ENCODE measurements around the gene PRSS57. TPM values are rescaled to one million over a fixed set of nuclear protein-coding genes. Genes with fewer than 3 reads are reported as not detected.
A peak's percentile ranks its signal among the peaks of the same experiment; 100 is the strongest.

PRSS57 gene
- total and polyA plus RNA-seq, 2 donors (not counting 1 experiment from before 2014, with no cell fraction given): not detected

- Histone ChIP-seq H3K4me2 (ENCODE audit: extremely low read depth, insufficient read depth, low read length) (no peak within 1 kb of the TSS), H3K79me2 (ENCODE audit: control insufficient read depth, insufficient read depth, low read length) (no peaks in the 10 kb centered on the region), H3K36me3 (ENCODE audit: control insufficient read depth, insufficient read depth, low read length) (no peaks in the 10 kb centered on the region), H3K9ac (ENCODE audit: insufficient read depth, low read length) (no peak within 1 kb of the TSS), H3K27ac (ENCODE audit: insufficient read depth, low read length) (no peak within 1 kb of the TSS), H3K9me3 (ENCODE audit: control insufficient read depth, insufficient read depth, low read depth, low read length) (no peaks in the 10 kb centered on the region), H2AFZ (ENCODE audit: low read length) (no peak within 1 kb of the TSS), H4K20me1 (ENCODE audit: control insufficient read depth, extremely low read depth, insufficient read depth, low read length) (no peaks in the 10 kb centered on the region), H3K27me3 (ENCODE audit: control insufficient read depth, insufficient read depth, low read length) (peaks cover 19% of the 10 kb centered on the region), H3K4me3 (replicated peaks in 1 of 4; ENCODE audit: control extremely low read depth in 1 of 4, insufficient read depth in 1 of 4, low read depth in 3 of 4, low read length in 4 of 4) (peak within 1 kb of the TSS in 3 of 4 experiments; percentile 10 to 59 (median 50)), H3K4me1 (ENCODE audit: control insufficient read depth, extremely low read depth, insufficient read depth, low read length) (peaks cover 4% of the 10 kb centered on the region)
- DNase-seq (ENCODE audit: low read depth in 2 of 2): no peak
- TF ChIP-seq EZH2 (IDR thresholded peaks at IDR 0.05; ENCODE audit: low read length, missing control alignments) (no peak), CTCF (conservative IDR thresholded peaks at IDR 0.05 in 1 of 2, IDR thresholded peaks at IDR 0.05 in 1 of 2; ENCODE audit: low read depth in 1 of 2, low read length in 2 of 2) (peak in 1 of 2 donors; percentile 4)
Observed at GRCh38 chr19:708154-709143, 13.2 kb upstream of the PRSS57 start, which contains the start of gene PALM. Gene PALM, plus strand, starts transcription at chr19:708935. Its CDS starts 212 bp downstream, at chr19:709147.

- H3K4me2 ChIP-seq (ENCODE audit: extremely low read depth, insufficient read depth, low read length): no peak overlapping the region
- H3K27ac ChIP-seq (ENCODE audit: insufficient read depth, low read length): no peak overlapping the region
- H3K4me3 ChIP-seq (replicated peaks in 1 of 4; ENCODE audit: control extremely low read depth in 1 of 4, insufficient read depth in 1 of 4, low read depth in 3 of 4, low read length in 4 of 4): no peak overlapping the region
- no peaks in the 10 kb centered on the region for H3K36me3 ChIP-seq (ENCODE audit: control insufficient read depth, insufficient read depth, low read length)
- no peak overlapping the region for H2AFZ ChIP-seq (ENCODE audit: low read length)
- H3K27me3 ChIP-seq (ENCODE audit: control insufficient read depth, insufficient read depth, low read length): peaks cover 10% of the 10 kb centered on the region
- no peaks in the 10 kb centered on the region for H3K79me2 ChIP-seq (ENCODE audit: control insufficient read depth, insufficient read depth, low read length)
- no peak for DNase-seq (ENCODE audit: low read depth in 2 of 2)
- no peaks in the 10 kb centered on the region for H4K20me1 ChIP-seq (ENCODE audit: control insufficient read depth, extremely low read depth, insufficient read depth, low read length)
- TF ChIP-seq EZH2 (IDR thresholded peaks at IDR 0.05; ENCODE audit: low read length, missing control alignments) (no peak), CTCF (conservative IDR thresholded peaks at IDR 0.05 in 1 of 2, IDR thresholded peaks at IDR 0.05 in 1 of 2; ENCODE audit: low read depth in 1 of 2, low read length in 2 of 2) (no peak)
- no peak overlapping the region for H3K9ac ChIP-seq (ENCODE audit: insufficient read depth, low read length)
- no peaks in the 10 kb centered on the region for H3K9me3 ChIP-seq (ENCODE audit: control insufficient read depth, insufficient read depth, low read depth, low read length)
- H3K4me1 ChIP-seq (ENCODE audit: control insufficient read depth, extremely low read depth, insufficient read depth, low read length): peaks cover 4% of the 10 kb centered on the region
Observed at GRCh38 chr19:704447-704741, 9.1 kb upstream of the PRSS57 start.

- no peaks in the 10 kb centered on the region for H3K9me3 ChIP-seq (ENCODE audit: control insufficient read depth, insufficient read depth, low read depth, low read length)
- DNase-seq (ENCODE audit: low read depth in 2 of 2): peak in 1 of 2 donors; percentile 57
- H4K20me1 ChIP-seq (ENCODE audit: control insufficient read depth, extremely low read depth, insufficient read depth, low read length): no peaks in the 10 kb centered on the region
- no peaks in the 10 kb centered on the region for H3K79me2 ChIP-seq (ENCODE audit: control insufficient read depth, insufficient read depth, low read length)
- H3K27ac ChIP-seq (ENCODE audit: insufficient read depth, low read length): no peak overlapping the region
- H3K4me1 ChIP-seq (ENCODE audit: control insufficient read depth, extremely low read depth, insufficient read depth, low read length): peaks cover 4% of the 10 kb centered on the region
- H3K27me3 ChIP-seq (ENCODE audit: control insufficient read depth, insufficient read depth, low read length): peaks cover 9% of the 10 kb centered on the region
- no peak overlapping the region for H2AFZ ChIP-seq (ENCODE audit: low read length)
- no peak overlapping the region for H3K4me2 ChIP-seq (ENCODE audit: extremely low read depth, insufficient read depth, low read length)
- no peak overlapping the region for H3K4me3 ChIP-seq (replicated peaks in 1 of 4; ENCODE audit: control extremely low read depth in 1 of 4, insufficient read depth in 1 of 4, low read depth in 3 of 4, low read length in 4 of 4)
- H3K9ac ChIP-seq (ENCODE audit: insufficient read depth, low read length): no peak overlapping the region
- no peaks in the 10 kb centered on the region for H3K36me3 ChIP-seq (ENCODE audit: control insufficient read depth, insufficient read depth, low read length)
- TF ChIP-seq EZH2 (IDR thresholded peaks at IDR 0.05; ENCODE audit: low read length, missing control alignments): no peak
- TF ChIP-seq CTCF (conservative IDR thresholded peaks at IDR 0.05 in 1 of 2, IDR thresholded peaks at IDR 0.05 in 1 of 2; ENCODE audit: low read depth in 1 of 2, low read length in 2 of 2): no peak
Observed at GRCh38 chr19:703651-704446, 8.6 kb upstream of the PRSS57 start.
